HG03025 (cell line): ENCODE results near the gene WNT9A.

ENCODE experiments used
- ATAC-seq: cut with Tn5 transposase; IDR thresholded peaks from one replicate; pipeline ENCODE4 v1.9.1; 2021; ENCODE audit warnings: mild to moderate bottlenecking, moderate library complexity; ENCODE audit not compliant: unreplicated experiment, low FRiP score

Gene WNT9A

GRCh38 chr1:227900571-227901051 is 47.1 kb downstream of the WNT9A start:
- ATAC-seq: no peak

GRCh38 chr1:227899820-227900449 is 47.8 kb downstream of the WNT9A start:
- ATAC-seq: no peak

GRCh38 chr1:227899141-227899819 is 48.5 kb downstream of the WNT9A start:
- no peak for ATAC-seq

GRCh38 chr1:227898502-227899140 is 49.1 kb downstream of the WNT9A start:
- no peak for ATAC-seq

GRCh38 chr1:227897704-227898438 is 49.9 kb downstream of the WNT9A start:
- no peak for ATAC-seq

- ATAC-seq: no peak
Observed at GRCh38 chr1:227896710-227897655, 50.7 kb downstream of the WNT9A start.

GRCh38 chr1:227895828-227896685 is 51.7 kb downstream of the WNT9A start:
- no peak for ATAC-seq

- no peak for ATAC-seq
Observed at GRCh38 chr1:227894831-227895451, 52.8 kb downstream of the WNT9A start.

- ATAC-seq: no peak
Observed at GRCh38 chr1:227893949-227894721, 53.6 kb downstream of the WNT9A start.

- no peak for ATAC-seq
Observed at GRCh38 chr1:227893300-227893948, 54.3 kb downstream of the WNT9A start.

- ATAC-seq: no peak
Observed at GRCh38 chr1:227892489-227893299, 55.0 kb downstream of the WNT9A start.

GRCh38 chr1:227891955-227892488 is 55.7 kb downstream of the WNT9A start:
- no peak for ATAC-seq

GRCh38 chr1:227891223-227891954 is 56.3 kb downstream of the WNT9A start:
- no peak for ATAC-seq

- no peak for ATAC-seq
Observed at GRCh38 chr1:227890451-227891222, 57.1 kb downstream of the WNT9A start.
